ENCODE measurements around the gene GOLT1B. TPM values are rescaled to one million over a fixed set of nuclear protein-coding genes. Genes with fewer than 3 reads are reported as not detected.

GOLT1B gene
- total and polyA plus RNA-seq, 2 of the 8 experiments (the other 6 are each of a cell fraction or from before 2014, with no cell fraction given) = 18.3 to 38.3 TPM

DNA sequence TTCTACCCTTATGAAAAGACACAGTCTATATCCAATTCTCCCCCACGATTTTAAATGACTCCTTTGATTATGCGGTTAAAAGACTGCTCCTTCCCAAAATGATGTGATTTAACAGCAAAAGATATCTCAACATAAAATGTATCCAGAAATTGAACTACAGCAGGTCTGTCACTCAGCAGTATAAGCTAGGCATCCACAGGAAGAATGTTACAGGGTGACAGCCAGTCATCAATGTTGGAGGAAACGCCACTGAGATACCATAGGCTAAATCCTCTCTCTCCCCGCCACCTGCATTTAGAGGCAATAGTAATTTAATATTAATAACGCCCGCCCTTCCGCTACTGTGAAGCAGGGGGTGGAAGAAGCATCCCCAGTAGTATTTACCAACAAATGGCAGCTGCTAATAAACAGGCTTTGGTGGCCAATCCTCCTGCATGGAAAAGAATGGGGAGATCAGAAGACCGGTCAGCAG is 767 bp upstream of the GOLT1B start:
- Histone ChIP-seq H2AFZ (ENCODE audit: low read length) (peak overlapping the region; percentile 71; the same call in 1 of the 2 replicates), H3K4me1 (replicated peaks in 1 of 4; ENCODE audit: control insufficient read depth in 3 of 4, insufficient read depth in 4 of 4, low read length in 3 of 4) (peaks cover 0 to 6% (median 2%) of the 10 kb centered on the region in 4 experiments; a peak in 4 of 7 replicates), H3K27me3 (replicated peaks in 1 of 4; ENCODE audit: control insufficient read depth in 3 of 4, extremely low read depth in 1 of 4, insufficient read depth in 3 of 4, low read length in 3 of 4) (no peaks in the 10 kb centered on the region), H3K79me1 (ENCODE audit: low read depth, low read length) (peaks cover 4% of the 10 kb centered on the region), H2BK20ac (ENCODE audit: low read length) (no peak overlapping the region), H2BK12ac (ENCODE audit: low read depth, low read length) (no peak overlapping the region), H3K56ac (replicated peaks; ENCODE audit: insufficient read length, low read depth, low read length) (no peak overlapping the region), H3K23me2 (ENCODE audit: low read depth, low read length) (peaks cover 7% of the 10 kb centered on the region), H2BK120ac (replicated peaks; ENCODE audit: low read depth, low read length) (no peak overlapping the region), H4K20me1 (replicated peaks in 1 of 2; ENCODE audit: control insufficient read depth in 1 of 2, insufficient read depth in 2 of 2, low read length in 2 of 2) (peaks cover 0 to 2% of the 10 kb centered on the region in 2 experiments), H3K4ac (replicated peaks; ENCODE audit: insufficient read length, low read depth, low read length) (no peak overlapping the region), H3K9me3 (ENCODE audit: insufficient read depth in 2 of 2, low read depth in 1 of 2, low read length in 1 of 2) (no peaks in the 10 kb centered on the region), H3K14ac (ENCODE audit: insufficient read length) (no peak overlapping the region), H3K36me3 (ENCODE audit: control insufficient read depth in 2 of 4, insufficient read depth in 4 of 4, low read length in 3 of 4) (peaks cover 2 to 22% (median 13%) of the 10 kb centered on the region in 4 experiments; a peak in 6 of 8 replicates), H3K4me2 (ENCODE audit: insufficient read depth in 1 of 2, low read depth in 2 of 2, low read length in 2 of 2) (peak overlapping the region; percentile 81 to 91), H3K4me3 (ENCODE audit: extremely low read depth in 1 of 4, insufficient read depth in 2 of 4, low read depth in 3 of 4, low read length in 4 of 4) (peak overlapping the region; percentile 72 to 93 (median 84)), H4K91ac (replicated peaks; ENCODE audit: insufficient read length, low read length) (no peak overlapping the region), H4K5ac (ENCODE audit: insufficient read length, low read depth, low read length) (no peak overlapping the region), H2BK5ac (ENCODE audit: low read depth, low read length) (no peak overlapping the region; the same call in 1 of the 2 replicates), H3K9ac (replicated peaks in 1 of 4; ENCODE audit: extremely low read depth in 1 of 4, low read depth in 3 of 4, low read length in 3 of 4) (peak overlapping the region; percentile 85 to 95 (median 87)), H3K18ac (ENCODE audit: extremely low read depth, low read length) (no peak overlapping the region), H2AK5ac (ENCODE audit: low read depth, low read length) (no peak overlapping the region), H2BK15ac (ENCODE audit: low read length) (no peak overlapping the region), H4K8ac (ENCODE audit: extremely low read depth, insufficient read depth, low read length) (no peak overlapping the region), H3K79me2 (ENCODE audit: control insufficient read depth in 1 of 2, insufficient read depth in 2 of 2, low read length in 2 of 2) (peaks cover 9 to 51% of the 10 kb centered on the region in 2 experiments; a peak in 3 of 4 replicates), H3K23ac (ENCODE audit: insufficient read length) (no peak overlapping the region), H3K27ac (ENCODE audit: low read depth, low read length) (0 out of 2 replicates have a peak overlapping the region, but pooled peaks have one; percentile 74)
- TF ChIP-seq, protein P1, sequence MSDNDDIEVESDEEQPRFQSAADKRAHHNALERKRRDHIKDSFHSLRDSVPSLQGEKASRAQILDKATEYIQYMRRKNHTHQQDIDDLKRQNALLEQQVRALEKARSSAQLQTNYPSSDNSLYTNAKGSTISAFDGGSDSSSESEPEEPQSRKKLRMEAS (IDR thresholded peaks at IDR 0.05) = no peak
- TF ChIP-seq MAFK (IDR thresholded peaks at IDR 0.05; ENCODE audit: low read depth, low read length) (no peak), CEBPB (IDR thresholded peaks at IDR 0.05; ENCODE audit: low read depth, low read length) (no peak)
- ChIA-PET CTCF (ENCODE audit: partially characterized antibody) (no interaction called here), POLR2A (ENCODE audit: partially characterized antibody) (interaction anchor here (0.7 to 2.6 kb wide), 18 partner anchors 9 to 200 kb away, joined by 3 to 23 read pairs (median 4); partner anchors contain the start of genes LDHB and SPX)
- DNase-seq (ENCODE audit: low read depth in 1 of 2, low spot score in 2 of 2) = no peak
- FAIRE-seq = no peak
- WGBS, 2 experiments (ENCODE audit: extremely low coverage in 1 of 2, insufficient coverage in 1 of 2, insufficient read length in 1 of 2, insufficient replicate concordance in 2 of 2, low coverage in 1 of 2, low lambda C conversion rate in 2 of 2, missing lambda C conversion rate in 1 of 2) = 20% methylated on average over 8 of the region's 8 CpGs; no CpG with 5 or more reads in 1 of the 2 experiments

Data from H1 (cell line).